GM21447 (cell line): Measurements from ENCODE around the gene VPS13D.

ENCODE experiments used
- ATAC-seq: cut with Tn5 transposase; IDR thresholded peaks from one replicate; pipeline ENCODE4 v1.9.1; 2021; ENCODE audit not compliant: unreplicated experiment

The VPS13D gene

DNA sequence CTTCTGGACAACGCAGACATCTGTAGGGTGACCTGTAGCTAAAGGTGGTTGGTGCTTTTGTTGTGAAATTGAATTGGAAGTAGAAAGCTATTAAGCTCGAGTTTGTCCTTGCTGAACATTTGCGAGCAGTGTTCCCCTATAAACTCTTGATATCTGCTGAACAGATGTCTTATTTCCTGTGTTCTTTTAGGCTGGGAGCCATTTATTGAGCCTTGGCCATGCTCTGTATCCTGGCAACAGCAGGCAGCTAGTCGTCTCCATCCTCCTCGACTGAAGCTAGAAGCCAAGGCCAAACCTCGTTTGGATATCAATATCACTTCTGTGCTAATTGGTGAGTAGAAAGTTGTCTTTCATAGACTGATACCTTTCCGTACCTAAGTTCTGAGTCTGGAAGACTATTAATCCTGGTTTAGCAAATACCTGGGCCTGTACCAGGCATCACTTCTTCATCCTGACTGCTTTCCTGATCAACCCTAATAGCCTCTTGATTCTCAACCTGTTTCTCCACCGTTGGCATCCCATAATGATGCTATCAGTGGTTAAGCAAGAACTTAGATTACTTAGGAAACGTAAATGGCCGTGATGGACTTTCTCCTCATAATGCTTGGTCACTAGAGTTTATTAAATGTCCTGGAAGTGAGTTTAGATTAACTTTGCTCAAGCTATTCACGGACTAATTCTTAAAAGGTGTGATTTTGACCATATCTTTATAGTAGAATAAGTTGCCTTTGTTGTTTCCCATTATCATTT lies 103.4 kb downstream of the VPS13D start:
- ATAC-seq = no peak

DNA sequence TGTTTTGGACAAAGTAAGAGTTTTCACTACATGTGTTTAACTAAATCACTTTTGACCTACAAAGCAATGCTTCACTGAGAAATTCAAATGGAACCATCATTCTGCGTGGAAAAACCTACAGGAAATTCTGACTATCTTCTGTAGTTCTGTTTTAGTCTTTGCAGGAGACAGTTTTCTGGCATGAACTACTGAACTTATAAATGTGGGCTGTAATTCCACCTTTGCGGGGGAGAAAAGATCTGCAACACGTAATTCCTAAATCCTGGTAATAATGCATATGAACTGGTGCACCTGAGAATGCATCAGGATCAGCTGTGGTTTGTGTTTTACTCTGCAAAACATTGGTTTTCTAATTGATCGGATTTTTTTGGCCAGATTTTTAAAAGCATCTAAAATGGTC lies 106.0 kb downstream of the VPS13D start:
- ATAC-seq = no peak

DNA sequence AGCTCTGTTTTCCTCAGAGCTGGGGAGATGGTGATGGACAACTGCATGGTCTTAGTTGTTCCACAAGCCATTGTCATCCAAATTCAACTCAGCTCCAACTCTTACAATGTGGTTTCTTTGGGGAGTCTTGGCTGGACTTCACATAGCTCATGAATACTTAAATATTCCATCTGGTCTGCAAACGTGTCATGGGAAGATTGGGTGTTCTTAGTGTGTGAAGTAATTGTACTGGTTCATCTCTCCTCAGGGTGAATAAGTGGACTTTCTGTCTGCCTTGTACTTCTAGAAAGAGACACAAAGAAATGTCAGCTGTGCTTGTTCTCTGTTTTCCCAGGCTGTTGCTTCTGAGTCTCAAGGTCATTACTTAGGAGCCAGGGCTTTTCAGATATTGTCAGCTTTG lies 106.6 kb downstream of the VPS13D start:
- ATAC-seq = no peak

DNA sequence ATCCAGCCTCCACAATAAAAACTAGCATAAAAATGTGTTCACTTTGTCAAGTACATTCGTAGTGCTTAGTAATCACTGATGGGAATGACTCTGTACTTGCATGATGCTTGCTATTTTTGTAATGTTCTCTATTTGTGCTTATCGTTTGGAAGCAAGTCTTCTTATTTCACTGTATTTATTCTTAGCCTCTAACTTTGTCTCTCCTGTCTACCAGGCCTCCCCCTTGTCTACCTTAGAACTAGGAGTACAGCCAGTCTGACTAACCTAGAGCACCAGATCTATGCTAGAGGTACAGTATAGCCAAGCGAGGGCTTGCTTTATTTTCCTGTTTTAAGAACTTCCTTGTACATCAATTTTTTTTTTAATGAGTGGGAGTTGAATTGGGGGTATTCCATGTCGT lies 108.2 kb downstream of the VPS13D start:
- no peak for ATAC-seq

DNA sequence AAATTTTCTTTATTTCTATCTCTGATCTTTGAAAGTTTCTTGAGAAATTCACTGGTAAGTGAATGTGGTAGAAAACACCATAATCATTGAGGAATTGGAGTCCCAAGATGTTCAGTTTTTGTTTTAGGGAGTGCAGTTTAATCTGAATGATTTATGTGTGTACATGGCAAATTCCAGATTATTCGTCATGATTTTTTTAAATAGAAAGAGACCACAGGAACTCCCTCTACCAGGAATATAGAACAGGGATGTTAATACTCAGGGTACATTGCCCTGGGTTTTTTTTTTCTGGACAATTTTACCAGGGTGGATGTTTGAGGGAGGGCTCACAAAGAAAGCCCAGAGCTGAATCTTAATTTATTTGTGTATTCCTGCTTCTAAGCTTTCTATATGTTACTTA lies 109.0 kb downstream of the VPS13D start:
- ATAC-seq = no peak

DNA sequence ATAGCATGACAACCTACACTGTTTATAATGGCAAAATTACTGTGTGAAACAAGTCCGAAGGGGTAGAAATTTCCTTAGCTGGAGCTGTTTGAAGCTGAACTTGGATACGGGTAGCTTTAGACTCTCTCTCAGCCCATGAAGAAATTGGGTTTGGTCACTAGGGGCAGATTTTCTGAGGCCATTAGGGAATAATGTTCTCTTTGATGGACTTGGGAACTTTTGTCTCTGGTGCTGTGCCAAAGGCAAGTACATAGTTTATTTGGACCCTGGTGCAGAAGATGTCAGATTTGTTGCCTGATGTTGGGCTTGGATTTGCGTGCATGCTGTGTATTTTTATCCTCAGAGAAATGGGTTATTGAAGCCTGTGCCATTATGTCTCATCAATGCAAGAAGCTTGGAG lies 109.6 kb downstream of the VPS13D start:
- ATAC-seq = no peak

DNA sequence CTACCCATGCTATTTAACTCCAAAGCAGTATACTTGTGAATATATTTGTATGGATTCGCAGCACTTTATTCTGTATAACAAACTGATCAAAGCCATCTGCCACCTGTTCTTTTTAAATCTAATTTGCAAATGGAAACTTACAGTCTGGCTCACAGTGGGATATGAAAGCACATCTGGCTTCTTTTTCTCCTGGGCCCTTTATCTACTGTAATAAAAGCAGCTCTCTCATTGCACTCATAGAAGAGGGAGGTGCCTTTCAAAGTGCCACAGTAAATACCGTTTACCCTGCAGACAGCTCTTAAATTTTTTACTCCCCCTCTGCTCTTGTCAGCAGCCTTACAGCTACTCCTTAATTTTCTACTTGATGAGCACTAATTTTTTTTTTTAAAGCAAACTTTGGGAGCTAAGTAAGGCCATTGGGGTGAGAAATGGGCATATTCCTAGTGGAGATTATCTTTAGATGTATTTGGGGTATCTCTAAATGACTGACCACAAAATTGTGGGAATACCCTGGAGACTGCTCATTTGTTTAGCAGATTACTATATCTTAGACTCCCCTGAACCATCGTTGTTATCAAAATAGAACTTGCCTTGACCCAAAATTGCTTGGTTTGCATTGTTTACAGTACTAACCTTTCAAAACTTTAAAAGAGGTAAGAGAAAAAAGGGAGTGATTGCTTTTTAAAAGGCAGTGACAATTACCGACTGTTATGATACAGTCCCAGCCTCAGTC lies 110.1 kb downstream of the VPS13D start:
- no peak for ATAC-seq

DNA sequence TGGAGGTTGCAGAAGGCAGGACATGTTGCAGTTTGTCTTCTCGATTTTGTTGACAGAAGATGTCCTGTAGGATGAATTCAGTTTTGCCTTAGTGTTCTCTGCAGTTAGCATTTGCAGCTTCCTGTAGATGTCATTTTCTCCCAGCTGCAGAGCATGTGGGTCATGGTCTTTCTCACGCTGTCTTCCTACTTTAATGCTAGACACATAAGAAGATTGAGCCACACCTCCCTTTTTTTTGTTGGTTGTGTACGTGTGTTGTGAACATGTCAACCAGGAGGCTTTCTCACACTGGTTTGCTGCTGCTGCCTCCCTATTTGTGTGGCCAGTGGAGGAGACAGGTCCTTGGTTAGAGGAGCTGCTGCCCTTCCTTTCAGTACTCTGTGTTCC lies 110.7 kb downstream of the VPS13D start:
- ATAC-seq = no peak

DNA sequence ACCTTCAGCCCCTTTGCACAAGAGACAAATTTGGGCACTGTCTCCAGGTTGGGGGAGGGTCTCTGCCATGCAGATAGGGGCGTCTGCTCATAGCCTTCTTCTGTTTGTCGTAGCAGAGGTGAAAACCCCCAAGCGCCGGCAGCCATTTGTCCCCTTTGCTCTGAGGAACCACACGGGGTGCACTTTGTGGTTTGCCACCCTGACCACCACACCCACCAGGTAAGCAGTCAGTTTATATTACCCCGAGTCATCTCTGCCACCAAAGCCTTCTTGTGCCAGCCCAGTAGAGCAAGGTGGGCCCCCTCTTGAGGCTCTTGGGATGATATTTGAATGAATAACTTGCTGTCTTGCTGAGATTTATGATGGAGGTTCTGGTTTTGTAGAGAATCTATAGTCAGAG lies 111.8 kb downstream of the VPS13D start:
- ATAC-seq = no peak

DNA sequence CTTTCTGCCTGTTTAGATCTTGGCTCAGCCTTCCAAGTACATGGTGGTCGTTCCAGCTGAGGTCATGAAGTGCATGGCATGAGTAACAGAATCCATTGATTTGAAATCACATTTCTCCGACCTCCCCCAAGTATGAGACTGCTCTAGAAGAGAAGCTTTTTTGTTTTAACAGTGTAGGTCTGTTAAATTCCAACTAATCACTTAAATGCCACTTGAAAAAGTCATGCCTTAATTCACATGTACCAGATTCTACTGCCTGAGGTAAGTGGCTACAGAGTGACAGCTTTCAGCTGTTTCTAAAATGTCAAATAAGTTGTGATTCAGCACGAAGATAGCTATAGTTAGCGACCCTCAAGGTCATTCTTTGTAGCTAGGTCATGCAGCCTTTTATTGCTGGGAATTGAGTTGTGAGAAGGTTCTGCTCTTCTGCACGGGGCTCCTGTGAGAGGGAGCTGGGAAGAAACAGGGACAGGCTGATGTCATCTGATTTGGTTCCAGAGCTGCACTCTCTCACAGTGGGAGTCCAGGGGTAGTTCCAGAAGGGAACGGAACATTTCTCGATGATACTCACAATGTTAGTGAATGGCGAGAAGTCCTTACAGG lies 112.7 kb downstream of the VPS13D start:
- no peak for ATAC-seq

DNA sequence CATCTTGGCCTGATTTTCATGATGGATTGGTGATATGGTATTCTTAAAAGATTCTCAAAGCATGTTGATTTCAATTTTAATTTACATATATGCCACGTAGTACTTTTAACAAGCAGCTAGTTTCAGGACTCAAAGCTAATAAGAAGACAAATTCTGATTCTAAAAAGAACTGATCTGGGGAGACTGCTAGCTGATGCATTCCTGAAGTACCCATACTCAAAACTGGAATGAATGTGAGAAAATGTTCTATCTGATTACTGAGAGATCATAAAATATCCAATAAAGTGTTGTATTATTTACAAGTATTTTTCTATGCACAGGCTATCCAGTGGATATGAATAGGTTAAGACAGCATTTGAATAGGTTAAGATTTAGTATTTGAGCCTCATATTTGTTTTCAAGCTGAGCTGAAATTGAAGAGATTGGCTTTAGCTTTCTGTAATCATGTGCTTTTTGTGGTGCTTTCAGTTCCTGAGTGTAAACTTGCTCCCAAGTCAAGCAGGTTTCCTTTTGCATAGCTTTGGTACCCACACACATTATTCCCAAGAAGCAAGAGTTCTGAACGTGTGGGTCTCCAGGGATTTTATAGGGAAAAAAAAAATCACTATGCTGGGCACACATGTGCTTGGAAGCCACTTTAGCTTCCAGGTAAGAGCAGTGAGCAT lies 114.1 kb downstream of the VPS13D start:
- no peak for ATAC-seq

DNA sequence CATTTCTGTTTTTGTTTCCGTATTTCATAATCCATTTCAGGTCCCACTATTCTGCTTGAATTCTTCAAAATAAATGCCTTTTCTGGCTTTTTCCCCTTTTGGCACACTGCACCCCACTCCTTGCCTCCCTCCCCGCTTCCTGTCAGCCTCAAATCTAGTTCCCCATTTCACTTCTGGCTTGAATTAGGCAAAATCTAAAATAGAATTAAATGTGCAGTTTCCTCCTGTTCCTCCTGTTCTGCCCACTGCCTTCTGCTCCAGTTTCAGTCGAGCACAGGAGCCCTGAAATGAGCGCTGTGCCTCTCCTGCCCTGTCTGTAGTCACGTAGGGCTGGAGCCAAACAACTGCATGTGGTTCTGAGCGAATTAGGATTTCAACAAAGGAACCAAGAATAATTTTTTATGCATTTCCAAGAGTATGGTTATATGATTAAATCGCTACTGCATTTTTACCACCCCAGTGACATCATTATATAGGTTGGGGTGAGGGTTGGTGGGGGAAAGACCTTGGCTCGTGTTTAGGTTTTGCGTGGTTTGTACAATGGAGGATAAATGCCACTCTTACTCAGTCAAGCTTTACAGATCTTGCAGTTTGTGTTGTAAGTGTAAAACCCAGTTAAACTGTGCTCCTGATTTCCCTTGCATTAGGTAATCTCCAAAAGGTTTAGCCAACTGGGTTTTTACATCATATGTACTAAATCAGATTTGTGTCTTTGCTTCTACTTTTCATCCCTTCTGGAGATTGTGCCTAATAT lies 114.9 kb downstream of the VPS13D start:
- no peak for ATAC-seq

DNA sequence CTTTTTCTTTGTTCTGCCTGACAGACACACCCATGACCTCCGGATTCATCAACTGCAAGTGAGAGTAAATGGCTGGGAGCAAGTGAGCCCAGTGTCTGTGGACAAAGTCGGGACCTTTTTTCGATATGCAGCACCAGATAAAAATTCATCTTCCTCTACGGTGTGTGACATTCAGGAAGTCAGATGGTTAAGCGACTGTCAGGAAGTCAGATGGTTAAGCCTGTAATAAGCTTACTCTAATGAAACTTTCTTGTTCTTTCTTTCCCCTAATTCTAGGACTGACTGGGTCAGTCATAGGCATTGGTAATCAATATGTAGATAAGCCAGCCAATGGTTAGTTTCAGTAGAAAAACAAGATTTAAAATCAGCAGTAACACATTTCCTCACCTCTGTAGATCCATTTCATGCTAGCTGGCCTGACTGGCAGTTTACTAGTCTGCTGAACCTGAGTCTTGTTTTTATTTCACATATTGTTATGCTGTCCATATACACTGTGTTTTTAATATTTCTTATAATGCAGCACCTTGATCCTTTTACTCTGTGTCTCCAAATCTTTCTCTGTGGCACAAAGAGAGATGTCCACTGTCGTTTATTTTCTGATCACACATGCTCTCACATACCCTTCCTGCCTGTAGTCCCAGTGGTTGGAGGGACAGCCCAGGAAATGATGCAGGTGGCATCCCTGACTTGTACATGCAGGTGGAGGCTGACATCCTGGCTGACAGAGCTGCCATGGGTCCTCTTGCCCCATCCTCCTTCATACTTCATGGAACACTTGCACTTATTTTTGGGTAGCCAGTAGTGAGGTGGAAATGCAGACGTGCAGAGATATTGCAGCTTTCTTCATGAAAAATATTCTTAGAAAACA lies 115.8 kb downstream of the VPS13D start:
- ATAC-seq = no peak

DNA sequence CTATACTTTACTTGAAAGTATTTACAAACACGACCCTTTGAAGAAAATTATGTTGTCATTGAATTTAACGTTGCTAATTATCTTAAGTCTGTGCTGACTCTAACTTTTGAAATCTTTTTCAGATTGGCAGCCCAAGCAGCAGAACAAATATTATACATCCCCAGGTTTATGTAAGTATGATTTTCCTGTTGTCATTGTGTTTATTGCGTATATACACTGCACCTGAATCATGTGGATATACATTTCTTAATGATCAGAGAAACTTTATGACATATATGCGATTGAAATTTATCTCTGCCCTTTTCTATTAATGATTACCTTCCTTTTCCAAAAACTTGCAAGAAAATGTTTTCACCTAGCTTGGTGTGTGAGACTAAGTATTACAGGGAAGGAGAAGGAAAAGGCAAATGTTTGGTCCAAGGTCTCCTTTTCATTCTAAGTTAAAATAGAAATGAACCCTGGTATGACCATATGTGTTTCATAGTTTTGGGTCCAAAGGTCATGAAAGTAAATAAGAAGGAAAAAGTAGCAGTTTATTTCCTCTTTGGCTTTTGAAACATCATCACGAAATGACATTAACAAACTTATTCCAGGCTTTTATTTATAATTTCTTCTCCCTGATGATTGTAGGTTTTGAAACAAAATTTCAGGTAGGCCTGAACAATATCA lies 116.8 kb downstream of the VPS13D start:
- no peak for ATAC-seq

DNA sequence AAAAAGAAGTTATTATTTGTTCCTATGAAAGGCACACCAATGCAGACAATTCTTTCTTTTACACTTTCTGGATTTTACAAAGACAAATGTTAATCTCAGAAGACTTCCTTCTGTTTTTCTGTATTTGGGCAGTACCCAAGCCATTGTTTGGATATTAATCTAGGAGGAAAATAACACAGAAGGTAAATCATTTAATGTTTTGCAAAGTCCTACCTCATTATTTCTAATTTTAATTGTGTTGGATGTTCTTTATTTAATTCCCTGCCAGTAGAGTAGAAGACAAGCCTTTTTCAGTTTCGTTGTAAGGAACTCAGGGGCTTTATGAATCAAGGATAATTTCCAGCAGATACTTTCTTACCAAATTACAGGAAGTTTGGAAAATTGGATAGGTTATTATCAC lies 118.3 kb downstream of the VPS13D start:
- ATAC-seq = no peak

DNA sequence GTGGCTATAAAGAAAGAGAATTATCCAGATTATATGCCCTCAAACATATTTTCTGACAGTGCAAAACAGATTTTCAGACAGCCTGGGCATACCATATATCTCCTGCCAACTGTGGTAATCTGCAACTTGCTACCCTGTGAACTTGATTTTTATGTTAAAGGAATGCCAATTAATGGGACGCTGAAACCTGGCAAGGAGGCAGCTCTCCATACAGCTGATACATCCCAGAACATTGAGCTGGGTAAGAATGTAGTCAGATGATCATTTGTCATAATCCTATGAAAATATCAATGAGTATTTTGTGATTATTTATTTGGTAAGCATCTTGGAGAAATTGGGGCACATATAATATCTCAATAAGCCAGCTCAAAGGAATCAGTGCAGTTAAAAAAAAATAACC lies 124.2 kb downstream of the VPS13D start:
- no peak for ATAC-seq

DNA sequence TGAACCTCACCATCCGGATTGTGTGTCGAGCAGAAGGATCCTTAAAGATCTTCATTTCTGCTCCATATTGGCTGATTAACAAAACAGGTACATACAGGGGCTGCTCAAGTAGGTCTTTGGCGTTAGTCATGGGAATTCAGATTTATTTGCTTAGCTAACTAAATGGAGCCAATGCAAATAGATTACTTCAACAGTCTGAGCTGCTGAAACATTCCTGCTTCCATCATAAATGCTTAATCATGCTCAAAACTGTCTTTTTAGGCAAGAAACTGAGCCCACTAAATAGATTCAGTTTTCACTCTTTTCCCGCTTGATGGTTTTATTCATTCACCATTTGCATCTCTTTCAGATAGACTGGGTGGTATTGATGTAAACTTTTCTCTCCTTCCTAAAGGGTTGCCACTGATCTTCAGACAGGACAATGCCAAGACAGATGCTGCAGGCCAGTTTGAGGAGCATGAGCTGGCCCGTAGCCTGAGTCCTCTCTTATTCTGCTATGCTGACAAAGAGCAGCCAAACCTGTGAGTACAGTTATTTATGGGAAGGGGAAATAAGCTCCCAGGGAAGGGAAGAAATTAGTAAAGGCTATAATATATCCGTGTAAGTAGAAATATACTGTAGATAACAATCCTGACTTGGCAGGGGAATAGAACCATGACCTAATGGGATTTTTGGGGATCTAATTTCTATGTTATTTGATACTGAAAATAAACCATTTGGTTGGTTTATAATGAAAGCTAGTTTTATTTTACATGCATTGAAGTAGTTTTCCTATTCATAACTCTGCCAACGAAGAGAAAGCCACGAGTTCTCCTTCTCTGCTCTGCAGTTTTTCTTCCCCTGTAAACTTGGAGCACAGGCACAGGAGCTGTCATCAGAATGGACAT lies 126.4 kb downstream of the VPS13D start:
- ATAC-seq = no peak

DNA sequence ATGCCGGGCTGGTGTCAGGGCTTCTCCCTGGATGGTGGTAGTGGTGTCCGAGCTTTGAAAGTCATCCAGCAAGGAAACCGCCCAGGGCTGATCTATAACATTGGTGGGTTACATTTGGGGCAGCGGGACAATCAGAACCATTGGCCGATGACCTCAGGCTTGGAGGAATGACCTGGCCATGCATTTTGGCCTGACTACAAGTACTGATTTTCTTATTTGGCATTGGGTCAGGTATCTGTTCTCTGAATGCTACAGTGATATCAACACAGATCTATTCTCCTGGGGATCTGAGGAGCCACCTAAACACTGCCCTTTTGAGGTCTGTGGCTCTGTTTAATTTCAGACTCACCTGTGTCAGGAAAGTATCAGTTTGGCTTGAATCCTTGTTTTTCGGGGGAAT lies 128.7 kb downstream of the VPS13D start:
- no peak for ATAC-seq
